ENCODE measurements around the gene RNH1. TPM values are rescaled to one million over a fixed set of nuclear protein-coding genes. Genes with fewer than 3 reads are reported as not detected.

RNH1 gene
- polyA plus RNA-seq, 4 donors = 67.0 to 117 (median 102) TPM

- no peak for DNase-seq (ENCODE audit: low read depth in 4 of 4, low spot score in 2 of 4)
These were observed 30.8 kb upstream of the RNH1 start for GRCh38 chr11:537622-538430.

- DNase-seq (ENCODE audit: low read depth in 4 of 4, low spot score in 2 of 4) = peak in 1 of 4 donors; percentile 56
These were observed 30.0 kb upstream of the RNH1 start, which contains the start of gene LRRC56 for GRCh38 chr11:536841-537621. LRRC56 (plus strand) TSS chr11:537527; CDS start chr11:540685, 3,158 bp downstream.

GRCh38 chr11:535519-536454 lies 28.7 kb upstream of the RNH1 start, which contains the start of gene HRAS:
HRAS (minus strand) TSS chr11:535576.
- DNase-seq (ENCODE audit: low read depth in 4 of 4, low spot score in 2 of 4) = peak; percentile 60 to 91 (median 86)

GRCh38 chr11:535210-535518 lies 28.1 kb upstream of the RNH1 start:
- DNase-seq (ENCODE audit: low read depth in 4 of 4, low spot score in 2 of 4) = no peak

GRCh38 chr11:534396-535209 lies 27.6 kb upstream of the RNH1 start:
- no peak for DNase-seq (ENCODE audit: low read depth in 4 of 4, low spot score in 2 of 4)

GRCh38 chr11:533586-534395 lies 26.7 kb upstream of the RNH1 start:
- no peak for DNase-seq (ENCODE audit: low read depth in 4 of 4, low spot score in 2 of 4)

GRCh38 chr11:532986-533585 lies 26.0 kb upstream of the RNH1 start:
- no peak for DNase-seq (ENCODE audit: low read depth in 4 of 4, low spot score in 2 of 4)

GRCh38 chr11:532527-532985 lies 25.5 kb upstream of the RNH1 start:
- DNase-seq (ENCODE audit: low read depth in 4 of 4, low spot score in 2 of 4) = no peak

GRCh38 chr11:531919-532526 lies 25.0 kb upstream of the RNH1 start:
- no peak for DNase-seq (ENCODE audit: low read depth in 4 of 4, low spot score in 2 of 4)

GRCh38 chr11:530960-531831 lies 24.2 kb upstream of the RNH1 start:
- no peak for DNase-seq (ENCODE audit: low read depth in 4 of 4, low spot score in 2 of 4)

GRCh38 chr11:529728-530411 lies 22.8 kb upstream of the RNH1 start:
- DNase-seq (ENCODE audit: low read depth in 4 of 4, low spot score in 2 of 4) = no peak

GRCh38 chr11:528815-529727 lies 22.0 kb upstream of the RNH1 start:
- DNase-seq (ENCODE audit: low read depth in 4 of 4, low spot score in 2 of 4) = no peak

- DNase-seq (ENCODE audit: low read depth in 4 of 4, low spot score in 2 of 4) = no peak
These were observed 21.2 kb upstream of the RNH1 start for GRCh38 chr11:528166-528814.

GRCh38 chr11:526192-526591 lies 19.1 kb upstream of the RNH1 start:
- DNase-seq (ENCODE audit: low read depth in 4 of 4, low spot score in 2 of 4) = no peak

- no peak for DNase-seq (ENCODE audit: low read depth in 4 of 4, low spot score in 2 of 4)
These were observed 14.2 kb upstream of the RNH1 start for GRCh38 chr11:521177-521688.

Data from left renal cortex interstitium (tissue), 4 donors.